C4-2B (cell line): ENCODE results near the gene UBL5.

Experiments
- ZFX ChIP-seq: fragments of 450-650 bp; IDR thresholded peaks from 2 replicates; pipeline ENCODE4 v1.6.1; 2017
- TF ChIP-seq, protein P1 (sequence below): fragments of 450-650 bp; conservative IDR thresholded peaks from 2 replicates; pipeline ENCODE4 v1.5.1; 2017; ENCODE audit warnings: mild to moderate bottlenecking

GRCh38 chr19:9835507-9835949 lies 7.8 kb downstream of the UBL5 start:
- TF ChIP-seq, protein P1, sequence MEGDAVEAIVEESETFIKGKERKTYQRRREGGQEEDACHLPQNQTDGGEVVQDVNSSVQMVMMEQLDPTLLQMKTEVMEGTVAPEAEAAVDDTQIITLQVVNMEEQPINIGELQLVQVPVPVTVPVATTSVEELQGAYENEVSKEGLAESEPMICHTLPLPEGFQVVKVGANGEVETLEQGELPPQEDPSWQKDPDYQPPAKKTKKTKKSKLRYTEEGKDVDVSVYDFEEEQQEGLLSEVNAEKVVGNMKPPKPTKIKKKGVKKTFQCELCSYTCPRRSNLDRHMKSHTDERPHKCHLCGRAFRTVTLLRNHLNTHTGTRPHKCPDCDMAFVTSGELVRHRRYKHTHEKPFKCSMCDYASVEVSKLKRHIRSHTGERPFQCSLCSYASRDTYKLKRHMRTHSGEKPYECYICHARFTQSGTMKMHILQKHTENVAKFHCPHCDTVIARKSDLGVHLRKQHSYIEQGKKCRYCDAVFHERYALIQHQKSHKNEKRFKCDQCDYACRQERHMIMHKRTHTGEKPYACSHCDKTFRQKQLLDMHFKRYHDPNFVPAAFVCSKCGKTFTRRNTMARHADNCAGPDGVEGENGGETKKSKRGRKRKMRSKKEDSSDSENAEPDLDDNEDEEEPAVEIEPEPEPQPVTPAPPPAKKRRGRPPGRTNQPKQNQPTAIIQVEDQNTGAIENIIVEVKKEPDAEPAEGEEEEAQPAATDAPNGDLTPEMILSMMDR, result no peak
- peak; percentile 41; the same call in 1 of the 2 replicates for TF ChIP-seq ZFX
